ENCODE measurements around the gene XYLT1. TPM values are rescaled to one million over a fixed set of nuclear protein-coding genes. Genes with fewer than 3 reads are reported as not detected.

XYLT1 gene
- total and polyA plus RNA-seq, 9 of the 15 experiments (the other 6 are each of a cell fraction or from before 2014, with no cell fraction given): 0.03 to 0.09 (median 0.08) TPM; not detected in 6

GRCh38 chr16:17204206-17204605 is 266.6 kb downstream of the XYLT1 start:
- Histone ChIP-seq H3K27me3 (ENCODE audit: control insufficient read depth in 2 of 2, insufficient read depth in 2 of 2, low read length in 2 of 2) (peaks cover 7 to 24% of the 10 kb centered on the region in 2 experiments), H3K4me2 (ENCODE audit: insufficient read depth, low read length) (no peak overlapping the region), H3K36me3 (ENCODE audit: control insufficient read depth, insufficient read depth, low read length) (no peaks in the 10 kb centered on the region), H3K9ac (ENCODE audit: insufficient read depth in 1 of 2, low read depth in 2 of 2, low read length in 2 of 2) (no peak overlapping the region), H3K79me2 (ENCODE audit: control insufficient read depth, insufficient read depth, low read length) (no peaks in the 10 kb centered on the region), H3K27ac (ENCODE audit: extremely low read depth, low read depth, low read length) (no peak overlapping the region), H2AFZ (ENCODE audit: low read depth, low read length) (no peak overlapping the region), H3K4me3 (no peak overlapping the region), H4K20me1 (replicated peaks; ENCODE audit: control insufficient read depth, insufficient read depth, low read length) (no peaks in the 10 kb centered on the region), H3K9me1 (ENCODE audit: control insufficient read depth, insufficient read depth, low read length) (no peaks in the 10 kb centered on the region), H3K4me1 (replicated peaks in 1 of 2; ENCODE audit: control insufficient read depth in 2 of 2, insufficient read depth in 2 of 2, low read length in 2 of 2) (no peaks in the 10 kb centered on the region), H3K9me3 (replicated peaks; ENCODE audit: control insufficient read depth, insufficient read depth, low read depth, low read length) (no peaks in the 10 kb centered on the region)
- BruUV-seq (replicated peaks): no TSS peak
- POLR2A ChIA-PET: interaction anchor here (0.6 kb wide), 1 partner anchor 17 kb away, joined by 3 read pairs; no protein-coding TSS in a partner anchor
- in situ Hi-C loops (cut with MboI) (no loop called here), intact Hi-C loops (cut with micrococcal nuclease) (no loop called here)
- no CpG with 5 or more reads among the region's 2 CpGs for WGBS (ENCODE audit: insufficient coverage, low coverage, missing lambda C conversion rate)
- TF ChIP-seq PTTG1 (tag; IDR thresholded peaks at IDR 0.05; ENCODE audit: low read depth) (no peak), GTF2B (IDR thresholded peaks at IDR 0.05; ENCODE audit: extremely low read depth, insufficient read length) (no peak), ZNF75A (CRISPR knock-in tag; IDR thresholded peaks at IDR 0.05) (no peak), XRCC3 (IDR thresholded peaks at IDR 0.05) (no peak), SRF (CRISPR knock-in tag; IDR thresholded peaks at IDR 0.05) (no peak), GABPB2 (CRISPR knock-in tag; conservative IDR thresholded peaks at IDR 0.05) (no peak)
- no peak for FAIRE-seq
- ATAC-seq: no peak
- DNase-seq (ENCODE audit: extremely low read depth in 1 of 4, low spot score in 3 of 4): no peak
- CTCF ChIA-PET (ENCODE audit: low intra/inter-chr PET ratio): no interaction called here

- intact Hi-C loops (cut with micrococcal nuclease): no loop called here
- Histone ChIP-seq H3K9me3 (replicated peaks; ENCODE audit: control insufficient read depth, insufficient read depth, low read depth, low read length) (no peaks in the 10 kb centered on the region), H2AFZ (ENCODE audit: low read depth, low read length) (no peak overlapping the region), H3K9ac (ENCODE audit: insufficient read depth in 1 of 2, low read depth in 2 of 2, low read length in 2 of 2) (no peak overlapping the region), H3K27ac (ENCODE audit: extremely low read depth, low read depth, low read length) (no peak overlapping the region), H3K27me3 (ENCODE audit: control insufficient read depth in 2 of 2, insufficient read depth in 2 of 2, low read length in 2 of 2) (peaks cover 7 to 28% of the 10 kb centered on the region in 2 experiments), H3K4me3 (no peak overlapping the region), H3K4me2 (ENCODE audit: insufficient read depth, low read length) (no peak overlapping the region), H4K20me1 (replicated peaks; ENCODE audit: control insufficient read depth, insufficient read depth, low read length) (no peaks in the 10 kb centered on the region), H3K79me2 (ENCODE audit: control insufficient read depth, insufficient read depth, low read length) (no peaks in the 10 kb centered on the region), H3K9me1 (ENCODE audit: control insufficient read depth, insufficient read depth, low read length) (no peaks in the 10 kb centered on the region), H3K36me3 (ENCODE audit: control insufficient read depth, insufficient read depth, low read length) (no peaks in the 10 kb centered on the region), H3K4me1 (replicated peaks in 1 of 2; ENCODE audit: control insufficient read depth in 2 of 2, insufficient read depth in 2 of 2, low read length in 2 of 2) (no peaks in the 10 kb centered on the region)
- TF ChIP-seq ZFP30 (CRISPR knock-in tag; IDR thresholded peaks at IDR 0.05; ENCODE audit: borderline replicate concordance) (no peak), ZNF79 (CRISPR knock-in tag; IDR thresholded peaks at IDR 0.05; ENCODE audit: low read depth) (no peak), DIDO1 (tag; IDR thresholded peaks at IDR 0.05; ENCODE audit: low read depth) (no peak)
- FAIRE-seq: no peak
- in situ Hi-C loops (cut with MboI): no loop called here
- ATAC-seq: no peak
- no TSS peak for BruUV-seq (replicated peaks)
- ChIA-PET POLR2A (no interaction called here), CTCF (ENCODE audit: low intra/inter-chr PET ratio) (no interaction called here)
- WGBS (ENCODE audit: insufficient coverage, low coverage, missing lambda C conversion rate): 0% methylated on average over 1 of the region's 1 CpG
- no peak for DNase-seq (ENCODE audit: extremely low read depth in 1 of 4, low spot score in 3 of 4)
These were observed 267.3 kb downstream of the XYLT1 start for GRCh38 chr16:17203424-17203823.

All from K562 (cell line).